ENCODE results near the gene NPSR1. TPM values are rescaled to one million over a fixed set of nuclear protein-coding genes. Genes with fewer than 3 reads are reported as not detected.

Gene NPSR1
- total RNA-seq, 1 donor from 2014 or later: not detected

DNA sequence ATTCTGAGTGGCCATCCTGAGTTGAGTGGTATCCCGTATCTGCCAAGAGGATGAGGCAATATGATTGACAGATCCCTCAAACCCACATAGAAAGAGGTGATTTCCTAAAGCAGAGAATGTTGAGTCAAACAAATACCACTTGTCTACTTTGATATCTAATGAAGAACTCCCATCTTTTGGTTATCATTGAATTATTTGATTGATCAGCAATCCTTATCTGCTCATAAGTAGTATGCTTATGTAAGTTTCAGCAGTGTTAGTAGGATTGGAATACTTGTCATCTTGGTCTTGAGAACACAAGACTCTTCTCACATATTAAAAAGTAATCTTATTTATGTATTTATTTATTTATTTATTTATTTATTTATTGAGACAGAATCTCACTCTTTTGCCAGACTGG lies 231.9 kb downstream of the NPSR1 start:
- TF ChIP-seq, protein P1, sequence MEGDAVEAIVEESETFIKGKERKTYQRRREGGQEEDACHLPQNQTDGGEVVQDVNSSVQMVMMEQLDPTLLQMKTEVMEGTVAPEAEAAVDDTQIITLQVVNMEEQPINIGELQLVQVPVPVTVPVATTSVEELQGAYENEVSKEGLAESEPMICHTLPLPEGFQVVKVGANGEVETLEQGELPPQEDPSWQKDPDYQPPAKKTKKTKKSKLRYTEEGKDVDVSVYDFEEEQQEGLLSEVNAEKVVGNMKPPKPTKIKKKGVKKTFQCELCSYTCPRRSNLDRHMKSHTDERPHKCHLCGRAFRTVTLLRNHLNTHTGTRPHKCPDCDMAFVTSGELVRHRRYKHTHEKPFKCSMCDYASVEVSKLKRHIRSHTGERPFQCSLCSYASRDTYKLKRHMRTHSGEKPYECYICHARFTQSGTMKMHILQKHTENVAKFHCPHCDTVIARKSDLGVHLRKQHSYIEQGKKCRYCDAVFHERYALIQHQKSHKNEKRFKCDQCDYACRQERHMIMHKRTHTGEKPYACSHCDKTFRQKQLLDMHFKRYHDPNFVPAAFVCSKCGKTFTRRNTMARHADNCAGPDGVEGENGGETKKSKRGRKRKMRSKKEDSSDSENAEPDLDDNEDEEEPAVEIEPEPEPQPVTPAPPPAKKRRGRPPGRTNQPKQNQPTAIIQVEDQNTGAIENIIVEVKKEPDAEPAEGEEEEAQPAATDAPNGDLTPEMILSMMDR (IDR thresholded peaks at IDR 0.05; ENCODE audit: insufficient read depth, low read length, severe bottlenecking): no peak
- no peak for FAIRE-seq
- DNase-seq (ENCODE audit: low read depth): no peak

DNA sequence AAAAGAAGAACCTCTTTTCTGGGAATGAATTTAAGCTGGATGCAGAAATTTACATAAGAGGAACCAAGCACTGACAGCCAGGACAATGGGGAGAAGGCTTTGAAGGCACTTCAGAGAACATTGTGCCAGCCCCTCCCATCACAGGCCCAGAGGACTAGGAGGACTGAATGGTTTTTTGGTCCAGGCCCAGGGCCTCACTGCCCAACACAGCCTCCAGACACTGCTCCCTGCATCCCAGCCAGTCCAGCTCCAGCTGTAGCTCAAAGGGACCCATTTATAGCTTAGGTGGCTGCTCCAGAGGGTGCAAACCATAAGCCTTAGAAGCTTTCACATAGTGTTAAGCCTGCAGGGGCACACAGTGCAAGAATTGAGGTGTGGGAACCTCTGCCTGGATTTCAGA lies 237.2 kb downstream of the NPSR1 start:
- FAIRE-seq (no peak), DNase-seq (ENCODE audit: low read depth) (no peak)
- TF ChIP-seq, protein P1 (IDR thresholded peaks at IDR 0.05; ENCODE audit: insufficient read depth, low read length, severe bottlenecking): no peak
- Histone ChIP-seq H3K4me3 (ENCODE audit: low read depth, low read length) (no peak overlapping the region), H3K36me3 (ENCODE audit: control insufficient read depth, insufficient read depth, low read length) (no peaks in the 10 kb centered on the region), H3K27me3 (ENCODE audit: control insufficient read depth, insufficient read depth, low read length) (no peaks in the 10 kb centered on the region)

More for the DNA sequence above, 231.9 kb downstream of the NPSR1 start:
- no peaks in the 10 kb centered on the region for H3K27me3 ChIP-seq (ENCODE audit: control insufficient read depth, insufficient read depth, low read length)
- no peaks in the 10 kb centered on the region for H3K36me3 ChIP-seq (ENCODE audit: control insufficient read depth, insufficient read depth, low read length)
- H3K4me3 ChIP-seq (ENCODE audit: low read depth, low read length): no peak overlapping the region
